Fibroblast of the aortic adventitia (primary cell): ENCODE data around the gene RIMS4. TPM values are rescaled to one million over a fixed set of nuclear protein-coding genes. Genes with fewer than 3 reads are reported as not detected.
A peak's percentile ranks its signal among the peaks of the same experiment; 100 is the strongest.

Source experiments
- DNase-seq: peaks from one replicate; pipeline ENCODE4 v3.0.0-alpha.2; 2010; ENCODE audit warnings: low read depth
- H3K4me3 ChIP-seq: 2 replicates; pipeline ENCODE4 v1.5.1; 2011; ENCODE audit warnings: low read depth, mild to moderate bottlenecking, control low read depth, low read length, moderate library complexity
- total RNA-seq: library from RNA; depleted of rRNA; stranded (reverse); fragments of >200 nt; gene quantifications from 2 replicates; pipeline ENCODE4 v1.2.3, GENCODE V29; 2012; ENCODE audit warnings: low replicate concordance
- TF ChIP-seq, protein P1 (sequence below): IDR thresholded peaks from 2 replicates; pipeline ENCODE4 v1.5.1; 2011; ENCODE audit warnings: mild to moderate bottlenecking, low read length, control low read depth, inconsistent platforms; ENCODE audit not compliant: insufficient read depth

RIMS4 gene
- total RNA-seq, 1 donor, result 0.27 TPM

DNA sequence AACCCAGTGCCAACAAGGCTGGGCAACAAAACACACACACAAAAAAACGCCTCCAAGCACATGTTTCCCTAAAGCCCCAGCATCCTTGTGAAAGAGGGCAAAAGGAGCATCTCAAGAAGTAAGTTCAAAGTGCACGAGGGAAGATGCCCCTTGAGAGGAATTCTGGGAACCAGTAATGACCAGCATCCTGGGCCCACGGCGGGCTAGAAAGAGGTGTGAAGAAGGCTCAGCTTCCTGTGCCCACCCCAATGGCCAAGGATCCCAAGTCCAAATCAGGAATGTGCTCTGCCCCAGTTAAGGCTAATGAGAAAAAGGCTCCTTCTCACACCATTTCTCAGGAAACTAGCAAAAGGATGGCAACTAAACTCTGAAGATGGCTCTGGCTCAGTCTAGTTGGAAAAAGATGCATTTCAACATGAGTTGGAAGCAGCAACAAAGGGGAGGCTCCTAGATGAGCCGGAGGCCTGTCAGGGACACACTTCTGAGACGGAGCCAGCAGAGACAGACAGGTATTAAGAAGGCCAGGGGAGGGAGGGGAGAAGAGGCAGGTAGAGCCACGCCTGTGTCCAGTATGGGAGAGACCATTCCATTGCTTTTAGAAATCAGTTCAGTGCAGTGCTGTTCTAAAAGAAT lies 3.2 kb downstream of the RIMS4 start:
- TF ChIP-seq, protein P1, sequence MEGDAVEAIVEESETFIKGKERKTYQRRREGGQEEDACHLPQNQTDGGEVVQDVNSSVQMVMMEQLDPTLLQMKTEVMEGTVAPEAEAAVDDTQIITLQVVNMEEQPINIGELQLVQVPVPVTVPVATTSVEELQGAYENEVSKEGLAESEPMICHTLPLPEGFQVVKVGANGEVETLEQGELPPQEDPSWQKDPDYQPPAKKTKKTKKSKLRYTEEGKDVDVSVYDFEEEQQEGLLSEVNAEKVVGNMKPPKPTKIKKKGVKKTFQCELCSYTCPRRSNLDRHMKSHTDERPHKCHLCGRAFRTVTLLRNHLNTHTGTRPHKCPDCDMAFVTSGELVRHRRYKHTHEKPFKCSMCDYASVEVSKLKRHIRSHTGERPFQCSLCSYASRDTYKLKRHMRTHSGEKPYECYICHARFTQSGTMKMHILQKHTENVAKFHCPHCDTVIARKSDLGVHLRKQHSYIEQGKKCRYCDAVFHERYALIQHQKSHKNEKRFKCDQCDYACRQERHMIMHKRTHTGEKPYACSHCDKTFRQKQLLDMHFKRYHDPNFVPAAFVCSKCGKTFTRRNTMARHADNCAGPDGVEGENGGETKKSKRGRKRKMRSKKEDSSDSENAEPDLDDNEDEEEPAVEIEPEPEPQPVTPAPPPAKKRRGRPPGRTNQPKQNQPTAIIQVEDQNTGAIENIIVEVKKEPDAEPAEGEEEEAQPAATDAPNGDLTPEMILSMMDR, result no peak
- no peak for DNase-seq
- H3K4me3 ChIP-seq, result no peak overlapping the region

DNA sequence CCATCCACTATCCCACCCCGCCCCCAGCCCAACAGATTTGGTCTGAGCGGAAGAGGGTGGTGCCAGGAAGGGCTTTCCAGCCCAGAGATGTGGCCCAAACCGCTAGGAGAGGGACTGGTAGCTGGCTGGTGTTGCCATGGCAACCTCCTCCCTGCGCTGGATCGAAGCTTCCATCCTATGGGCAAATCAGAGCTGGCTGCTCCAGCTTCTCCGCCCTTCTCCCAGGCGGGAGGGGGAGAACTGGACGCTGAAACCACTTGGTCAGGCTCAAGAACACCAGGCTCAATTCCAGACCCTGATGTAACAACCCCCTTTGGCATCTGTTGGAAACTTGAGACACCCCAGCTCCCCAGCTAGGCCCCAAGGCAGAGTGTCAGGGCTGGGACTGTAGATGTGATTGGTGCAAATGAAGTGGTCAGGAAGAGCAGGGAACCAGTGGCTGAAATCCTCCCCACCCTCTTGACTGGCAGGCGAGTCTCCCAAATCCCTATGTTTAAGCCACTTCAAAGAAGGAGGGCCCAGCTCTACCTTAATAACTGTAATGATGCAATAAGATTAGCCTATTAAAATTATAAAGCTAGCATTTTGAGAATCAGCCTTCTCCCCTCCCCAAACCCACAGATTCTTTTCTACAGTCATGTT lies 4.2 kb downstream of the RIMS4 start:
- no peak overlapping the region for H3K4me3 ChIP-seq
- DNase-seq, result peak; percentile 94
- TF ChIP-seq, protein P1, result no peak

DNA sequence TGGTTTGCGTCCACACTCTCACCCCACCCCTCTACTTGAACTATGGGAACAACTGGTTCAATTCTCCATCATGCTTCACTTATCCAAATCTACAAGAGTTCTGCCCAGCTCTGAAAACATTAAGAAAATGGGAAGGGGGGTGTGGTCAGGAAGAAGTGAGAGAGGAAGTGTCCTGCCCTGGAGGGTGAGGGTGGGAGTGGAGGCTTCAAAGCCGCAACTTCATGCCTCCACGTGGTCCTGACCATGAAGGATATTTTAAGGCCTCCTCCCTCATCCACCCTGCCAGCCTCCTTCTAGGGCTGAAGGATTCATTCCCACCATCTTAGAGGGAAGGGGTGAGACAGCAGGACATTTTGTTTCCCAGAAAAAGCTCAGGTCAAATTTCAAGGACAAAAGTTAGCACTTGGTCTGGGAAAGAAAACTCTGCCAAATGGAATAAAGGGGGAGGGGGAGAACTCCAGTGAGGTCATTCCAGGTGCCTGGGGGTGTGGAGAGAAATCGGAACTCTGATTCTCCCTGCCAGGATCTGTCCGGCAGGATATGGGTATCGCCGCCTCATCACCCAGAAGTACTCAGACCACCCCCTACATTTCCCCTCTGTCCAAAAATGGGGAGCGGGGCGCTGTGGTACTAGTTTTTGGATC lies 4.9 kb downstream of the RIMS4 start:
- TF ChIP-seq, protein P1, result no peak
- H3K4me3 ChIP-seq, result no peak overlapping the region
- no peak for DNase-seq

DNA sequence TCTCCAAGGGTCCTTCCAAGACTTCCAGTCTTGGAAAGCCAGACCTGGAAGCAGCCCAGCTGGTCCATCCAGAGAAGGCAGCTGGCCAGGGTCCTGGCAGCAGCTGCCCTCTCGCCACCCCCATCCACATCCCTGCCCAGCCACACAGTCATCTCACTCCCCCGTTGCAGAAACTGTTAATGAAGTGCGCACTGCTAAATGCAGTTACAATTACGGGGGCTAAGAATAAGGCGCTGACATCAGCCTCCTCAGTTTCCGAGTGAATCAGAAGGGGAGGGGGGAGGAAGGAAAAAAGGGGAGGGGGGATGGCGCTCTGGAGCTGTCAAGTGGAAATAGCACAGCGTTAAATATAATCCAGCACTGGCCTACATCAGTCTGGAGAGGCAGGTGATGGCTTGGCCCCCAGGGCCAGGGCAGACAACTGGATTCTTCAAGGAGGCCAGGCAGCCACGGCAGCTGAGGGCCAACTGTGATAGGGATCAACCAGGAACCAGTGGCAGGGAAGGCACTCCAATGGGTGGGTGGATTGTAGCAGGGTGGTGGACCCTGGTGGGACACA lies 6.9 kb downstream of the RIMS4 start:
- no peak for DNase-seq
- H3K4me3 ChIP-seq, result no peak overlapping the region
- TF ChIP-seq, protein P1, result no peak

DNA sequence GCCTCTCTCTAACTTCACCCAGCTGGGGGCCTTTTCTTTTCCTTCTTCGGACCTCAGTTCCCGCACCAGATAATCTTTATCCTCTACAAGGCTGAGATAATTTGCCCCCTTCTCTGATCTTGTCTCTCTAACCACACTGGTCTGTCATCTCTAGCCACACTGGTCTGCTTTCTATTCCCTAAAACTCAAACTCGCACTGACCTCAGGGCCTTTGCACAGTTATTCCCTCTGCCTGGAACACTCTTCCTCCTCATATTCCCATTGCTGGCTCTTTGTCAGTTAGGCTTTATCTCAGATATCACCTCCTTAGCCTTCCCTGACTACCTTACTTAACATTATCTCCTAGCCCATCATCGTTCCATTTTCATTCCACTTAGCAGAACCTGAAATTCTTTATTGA lies 7.6 kb downstream of the RIMS4 start:
- no peak for DNase-seq
- TF ChIP-seq, protein P1, result no peak
- no peak overlapping the region for H3K4me3 ChIP-seq

DNA sequence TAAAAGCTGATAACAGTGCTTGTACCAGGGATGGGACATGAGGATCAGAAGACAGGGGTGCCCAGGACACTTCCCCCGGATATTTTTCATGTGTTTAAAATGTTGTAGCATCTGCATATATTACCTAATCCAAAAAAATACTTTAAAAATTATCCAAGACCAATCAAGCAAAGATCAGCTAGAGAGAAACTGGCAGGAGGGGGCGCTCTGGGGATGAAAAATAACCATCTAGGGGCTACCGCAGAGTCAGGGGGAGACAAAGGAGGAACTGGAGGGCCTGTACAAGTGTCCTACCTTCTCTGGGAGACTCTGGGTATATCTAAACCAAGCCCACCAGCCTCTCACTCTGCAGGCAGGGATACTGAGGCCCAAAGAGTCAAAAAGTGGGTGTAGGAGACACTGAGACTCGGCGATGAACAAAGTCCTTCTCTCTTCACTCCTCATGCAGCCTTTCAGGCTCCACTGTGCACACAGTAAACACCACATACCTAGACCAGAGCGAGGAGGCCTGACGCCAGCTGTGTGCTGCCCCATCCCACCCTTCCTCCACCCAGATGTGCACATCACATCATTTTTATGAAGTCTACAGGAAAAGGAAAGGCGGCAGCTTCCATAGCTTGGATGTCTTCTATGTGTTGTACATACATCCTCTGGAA lies 9.8 kb downstream of the RIMS4 start:
- no peak overlapping the region for H3K4me3 ChIP-seq
- no peak for DNase-seq
- TF ChIP-seq, protein P1, result peak; percentile 19
